Ishikawa (cell line): ENCODE results near the gene IGSF6.

ENCODE experiments used
- CEBPB ChIP-seq: IDR thresholded peaks from 2 replicates; pipeline ENCODE4 v1.6.1; 2012
- EP300 ChIP-seq: IDR thresholded peaks from 2 replicates; pipeline ENCODE4 v1.6.1; 2012; ENCODE audit warnings: borderline replicate concordance
- REST ChIP-seq: IDR thresholded peaks from 2 replicates; pipeline ENCODE4 v1.6.1; 2012; ENCODE audit warnings: low read depth, mild to moderate bottlenecking
- TEAD4 ChIP-seq: IDR thresholded peaks from 2 replicates; pipeline ENCODE4 v1.6.1; 2012

- TF ChIP-seq REST (no peak), EP300 (no peak), TEAD4 (no peak), CEBPB (no peak)
Measured at GRCh38 chr16:21666772-21667171, 14.4 kb upstream of the IGSF6 start.
